SK-N-SH (cell line): Measurements from ENCODE around the gene GH2.

ENCODE experiments used
- CTCF ChIP-seq: fragments of 200-600 bp; sonication (generic); IDR thresholded peaks from 2 replicates; pipeline ENCODE4 v1.6.1; 2017; ENCODE audit warnings: antibody characterized with exemption, mild to moderate bottlenecking, moderate library complexity
- GATA2 ChIP-seq: sonication (generic); formaldehyde crosslinking; IDR thresholded peaks from 2 replicates; pipeline ENCODE4 v1.5.0; 2020; ENCODE audit warnings: mild to moderate bottlenecking, missing genetic modification reagents
- MAX ChIP-seq: IDR thresholded peaks from 2 replicates; pipeline ENCODE4 v1.4.0; 2012; ENCODE audit warnings: low read depth
- POLR2AphosphoS5 ChIP-seq: IDR thresholded peaks from 2 replicates; pipeline ENCODE4 v1.6.1; 2012; ENCODE audit warnings: low read depth, low read length

- TF ChIP-seq CTCF (no peak), POLR2AphosphoS5 (no peak), GATA2 (CRISPR knock-in tag) (no peak), MAX (no peak)
Observed at GRCh38 chr17:63916566-63917185, 34.9 kb upstream of the GH2 start.
